GM21723 (cell line): Measurements from ENCODE around the gene DIAPH1.

Experiments used
- ATAC-seq: cut with Tn5 transposase; IDR thresholded peaks from one replicate; pipeline ENCODE4 v1.9.1; 2021; ENCODE audit warnings: mild to moderate bottlenecking, moderate library complexity; ENCODE audit not compliant: unreplicated experiment

DIAPH1 gene

DNA sequence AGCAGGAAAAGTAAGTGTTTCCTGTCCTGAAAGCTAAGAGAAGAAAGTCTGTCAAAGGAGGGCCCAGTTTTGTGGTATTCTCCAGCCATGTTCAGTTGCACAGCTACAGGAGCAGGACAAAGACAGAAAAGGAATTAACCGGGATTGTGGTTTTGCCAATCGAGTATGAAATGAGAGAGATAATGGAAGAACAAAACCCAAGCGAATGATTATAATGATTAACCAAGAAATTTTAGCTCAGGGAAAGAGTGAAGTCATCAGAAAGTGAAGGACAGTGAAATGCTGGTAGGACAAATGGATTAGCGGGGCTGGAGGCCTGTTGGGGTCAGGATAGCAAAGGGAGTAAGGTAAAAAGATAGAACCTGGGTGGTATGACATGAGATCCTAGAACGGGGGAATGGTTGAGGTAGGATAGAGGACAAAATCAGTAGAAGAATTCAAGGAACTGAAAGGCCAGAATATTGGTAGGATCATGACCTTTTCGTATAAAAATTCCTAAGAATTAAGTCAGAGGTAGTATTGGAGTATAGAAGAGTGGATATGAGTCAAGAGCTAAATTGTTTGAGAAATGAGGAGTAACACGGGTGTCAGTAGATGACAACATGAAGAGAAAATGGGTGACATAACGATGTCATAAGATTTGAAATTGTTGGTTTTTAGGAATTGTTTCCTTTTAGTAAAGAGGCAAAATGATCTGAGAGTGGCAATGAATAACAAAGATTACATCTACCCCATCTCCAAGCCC lies 52.8 kb downstream of the DIAPH1 start:
- ATAC-seq, result no peak

DNA sequence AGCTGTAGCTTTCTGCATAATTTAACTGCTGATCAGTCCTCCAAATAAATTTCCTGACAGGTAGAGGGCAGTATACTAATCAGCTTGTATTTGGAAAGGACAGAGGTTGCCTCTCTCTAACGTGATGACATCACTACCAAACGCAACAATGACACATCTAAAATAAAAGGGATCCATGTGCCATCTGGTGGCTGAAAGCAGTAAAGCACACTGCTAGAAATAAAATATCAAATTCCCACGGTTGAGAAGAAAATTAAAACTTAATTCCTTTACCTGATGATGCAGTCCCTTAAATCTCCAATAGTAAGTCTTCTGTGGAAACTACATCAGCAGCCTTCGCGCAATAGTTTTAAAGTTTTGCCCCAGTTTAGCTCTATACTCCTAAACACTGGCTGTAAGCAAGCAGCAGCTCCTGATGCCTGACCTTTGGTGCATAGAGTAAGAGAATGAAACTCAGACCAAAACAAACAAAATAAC lies 54.5 kb downstream of the DIAPH1 start:
- peak; percentile 96 for ATAC-seq

DNA sequence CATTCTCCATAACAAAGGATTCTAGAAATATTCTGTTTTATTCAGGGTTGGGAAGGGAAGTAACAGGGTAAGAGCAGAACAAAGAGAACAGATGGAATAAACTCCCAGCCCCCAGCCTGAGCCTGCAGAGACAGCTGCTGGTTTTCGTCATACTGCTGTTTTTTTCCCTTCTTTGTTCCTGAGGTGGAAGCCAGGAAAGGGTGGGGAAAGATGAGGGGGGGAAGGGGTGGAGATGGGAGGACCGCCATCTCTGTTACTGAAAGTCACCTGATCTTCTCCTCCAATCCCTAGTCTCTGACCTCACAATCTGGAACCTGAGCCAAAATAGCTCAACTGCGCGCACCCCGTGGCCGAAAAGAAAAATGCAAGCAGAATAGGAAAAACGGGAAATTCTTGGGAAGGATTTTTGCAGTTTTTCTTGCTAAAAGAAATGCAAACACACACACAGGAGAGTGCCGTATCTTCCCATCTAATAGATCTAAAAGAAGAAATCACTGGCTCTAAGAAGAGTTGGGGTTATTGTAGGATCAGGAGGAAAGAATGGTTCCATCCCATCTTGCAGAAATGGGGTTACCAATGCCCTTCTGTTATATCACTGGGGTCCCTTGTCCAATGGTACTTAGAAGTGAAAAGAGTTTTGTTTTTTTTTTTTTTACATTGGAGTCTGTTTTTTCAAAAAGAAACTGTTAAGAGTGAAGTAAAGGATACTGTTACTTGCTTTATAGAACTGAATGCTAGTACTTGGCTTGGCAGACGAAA lies 57.9 kb downstream of the DIAPH1 start:
- no peak for ATAC-seq

DNA sequence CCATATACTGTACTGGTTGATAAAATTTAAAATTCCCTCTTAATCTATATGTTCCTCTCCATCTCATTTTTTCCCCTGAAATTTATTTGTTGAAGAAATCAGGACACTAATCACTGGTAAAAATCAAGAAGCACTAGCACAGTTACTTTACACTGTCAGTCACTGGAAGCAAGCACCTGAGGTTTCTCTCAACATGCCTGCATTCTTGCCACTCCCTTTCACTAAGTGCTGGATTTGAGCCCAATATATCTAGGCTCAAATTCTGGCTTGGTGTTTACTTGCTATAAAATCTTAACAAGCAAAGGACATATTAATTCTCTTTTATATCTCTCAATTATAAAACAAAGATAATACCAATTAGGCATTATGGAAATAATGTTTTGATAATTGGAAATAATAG lies 58.6 kb downstream of the DIAPH1 start:
- no peak for ATAC-seq

DNA sequence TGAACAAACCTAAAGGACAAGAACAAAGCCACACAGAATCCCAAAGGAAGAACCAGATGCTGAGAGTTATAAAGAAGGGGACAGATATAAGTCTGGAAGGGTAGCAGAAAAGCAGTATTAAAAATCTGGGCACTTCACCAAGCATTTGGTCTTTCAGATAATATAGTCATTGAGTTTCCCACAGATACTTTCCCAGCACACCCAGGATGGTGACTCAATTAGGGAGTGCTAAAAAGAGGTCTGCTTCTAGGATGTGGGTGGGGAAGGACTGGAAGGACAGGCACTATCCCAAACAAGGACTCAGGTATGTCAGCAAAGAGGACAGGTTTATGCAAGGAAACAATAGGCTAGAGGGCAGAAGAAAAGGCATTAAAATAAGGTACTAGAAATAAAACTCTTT lies 59.3 kb downstream of the DIAPH1 start:
- ATAC-seq, result no peak

DNA sequence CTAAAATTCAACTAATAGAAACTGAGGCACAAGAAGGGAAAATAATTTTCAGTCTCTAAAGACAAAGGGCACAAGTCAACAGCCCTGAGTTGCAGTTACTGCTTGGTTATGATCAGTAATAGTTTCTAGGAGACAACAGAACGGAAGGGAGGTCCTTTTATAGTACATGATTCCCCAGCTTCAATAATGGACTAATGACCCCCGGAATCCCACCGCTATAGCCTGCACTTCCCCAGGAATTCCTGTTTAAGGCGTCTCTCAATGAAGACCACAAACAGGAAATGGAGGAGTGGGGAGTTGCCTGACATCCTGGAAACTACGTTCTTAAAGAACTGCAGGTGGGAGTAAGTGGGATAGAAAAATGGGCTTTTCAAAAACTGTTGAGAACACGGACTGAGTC lies 60.6 kb downstream of the DIAPH1 start:
- no peak for ATAC-seq

DNA sequence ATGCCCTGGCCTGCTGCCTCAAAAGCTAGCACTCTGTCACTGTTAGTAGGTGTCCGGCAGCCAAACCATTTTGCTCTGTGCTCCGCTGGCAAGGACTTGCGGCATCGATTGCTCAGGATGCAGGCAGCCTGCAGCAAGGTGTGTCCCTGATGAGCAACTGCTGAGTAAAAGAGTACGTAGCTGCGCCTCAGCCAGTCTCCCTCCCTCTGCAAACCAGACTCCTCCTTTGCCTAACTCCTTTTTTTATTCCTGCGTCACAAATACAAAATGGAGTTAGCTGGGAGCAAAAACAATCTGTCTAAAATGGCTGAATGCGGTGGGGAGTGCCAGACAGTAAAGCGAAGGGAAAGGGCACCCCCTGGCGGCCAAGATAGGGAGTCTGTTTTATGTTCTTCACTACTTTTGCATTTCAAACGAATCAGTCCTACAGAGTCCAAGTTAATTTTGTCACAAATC lies 61.1 kb downstream of the DIAPH1 start:
- no peak for ATAC-seq

DNA sequence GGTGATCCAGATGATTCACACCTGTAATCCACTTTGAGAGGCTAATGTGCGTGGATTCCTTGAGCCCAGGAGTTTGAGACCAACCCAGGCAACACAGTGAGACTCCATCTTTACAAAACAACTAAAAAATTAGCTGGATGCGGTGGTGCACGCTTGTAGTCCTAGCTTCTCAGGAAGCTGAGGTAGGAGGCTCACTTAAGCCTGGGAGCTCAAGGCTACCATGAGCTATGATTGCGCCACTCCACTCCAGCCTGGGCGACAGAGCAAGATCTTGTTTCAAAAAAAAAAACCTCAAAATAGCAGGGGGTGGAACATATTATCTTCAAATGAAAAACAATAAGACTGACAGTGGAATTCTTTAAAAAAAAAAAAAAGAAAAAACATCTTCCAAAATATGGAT lies 70.9 kb downstream of the DIAPH1 start:
- ATAC-seq, result no peak

DNA sequence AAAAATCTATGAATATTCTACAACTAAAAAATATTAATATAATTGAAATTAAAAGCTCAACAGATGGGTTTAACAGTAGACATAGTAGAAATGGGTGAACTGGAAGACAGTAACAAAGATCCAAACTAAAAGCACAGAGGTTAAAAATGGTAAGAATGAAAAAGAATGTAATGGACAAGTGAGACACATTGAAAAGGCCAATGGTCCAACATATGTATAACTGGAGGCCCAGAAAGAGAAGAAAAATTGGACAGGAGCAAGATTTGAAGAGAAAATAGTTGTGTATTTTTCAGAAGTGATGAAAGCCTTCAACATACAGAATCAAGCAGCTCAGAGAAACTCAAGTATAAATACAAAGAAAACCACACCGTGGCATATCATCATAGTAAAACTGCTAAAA lies 71.3 kb downstream of the DIAPH1 start:
- no peak for ATAC-seq

DNA sequence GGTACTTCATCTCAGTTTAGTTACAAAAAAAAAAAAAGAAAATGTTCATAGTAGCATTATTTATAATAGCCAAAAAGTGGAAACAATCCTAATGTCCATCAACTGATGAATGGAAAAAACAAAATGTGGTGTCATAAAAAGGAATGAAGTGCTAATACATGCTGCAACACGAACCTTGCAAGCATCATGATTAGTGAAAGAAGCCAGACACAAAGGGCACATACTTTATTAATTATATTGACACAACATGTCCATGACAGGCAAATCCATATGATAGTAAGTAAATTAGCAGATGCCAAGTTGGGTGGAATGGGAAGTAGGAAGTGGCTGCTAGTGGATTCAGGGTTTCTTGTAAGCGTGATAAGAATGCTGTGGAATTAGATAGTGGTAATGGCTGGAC lies 75.7 kb downstream of the DIAPH1 start:
- ATAC-seq, result no peak

DNA sequence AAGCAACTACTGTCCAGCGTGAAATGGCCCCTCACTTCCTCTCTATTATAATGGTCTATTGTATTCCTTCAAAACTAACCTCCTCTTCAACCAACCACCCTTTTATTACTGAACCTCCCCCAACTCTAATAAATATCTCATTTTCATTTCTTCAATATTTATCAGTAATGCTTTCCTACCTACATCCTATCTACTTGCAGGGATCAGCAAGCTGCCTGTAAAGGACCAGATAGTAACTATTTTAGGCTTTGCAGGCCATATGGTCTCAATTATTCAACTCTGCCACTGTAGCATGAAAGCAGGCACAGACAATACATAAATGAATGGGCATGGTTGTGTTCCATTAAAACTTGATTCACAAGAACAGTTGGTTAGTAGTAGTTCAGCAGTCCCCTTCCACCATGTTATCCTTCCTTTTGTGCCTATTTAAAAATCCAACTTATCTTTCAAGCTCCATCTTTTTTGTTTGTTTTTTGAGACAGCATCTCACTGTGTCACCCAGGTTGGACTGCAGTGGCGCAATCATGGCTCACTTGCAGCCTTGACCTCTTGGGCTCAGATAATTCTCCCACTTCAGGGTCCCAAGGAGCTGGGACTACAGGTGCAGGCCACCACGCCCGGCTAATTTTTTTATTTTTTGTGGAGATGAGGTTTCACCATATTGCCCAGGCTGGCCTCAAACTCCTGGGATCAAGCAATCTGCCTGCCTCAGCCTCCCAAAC lies 84.1 kb downstream of the DIAPH1 start:
- ATAC-seq, result no peak

DNA sequence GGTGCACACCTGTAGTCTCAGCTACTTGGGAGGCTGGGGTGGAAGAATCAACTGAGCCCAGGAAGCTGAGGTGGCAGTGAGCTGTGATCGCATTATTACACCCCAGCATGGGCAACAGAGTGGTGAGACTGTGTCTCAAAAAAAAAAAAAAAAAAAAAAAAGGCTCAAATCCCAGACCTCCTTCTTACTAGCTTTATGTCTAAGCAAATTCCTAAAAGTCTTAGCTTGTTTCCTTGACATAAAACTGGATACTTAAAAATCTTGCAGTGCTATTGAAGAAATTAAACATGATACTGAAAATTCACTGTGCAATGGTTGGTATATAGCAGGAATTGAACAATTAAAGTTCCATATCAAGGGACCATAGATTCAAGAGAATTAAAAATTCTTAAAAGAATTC lies 84.9 kb downstream of the DIAPH1 start:
- no peak for ATAC-seq

DNA sequence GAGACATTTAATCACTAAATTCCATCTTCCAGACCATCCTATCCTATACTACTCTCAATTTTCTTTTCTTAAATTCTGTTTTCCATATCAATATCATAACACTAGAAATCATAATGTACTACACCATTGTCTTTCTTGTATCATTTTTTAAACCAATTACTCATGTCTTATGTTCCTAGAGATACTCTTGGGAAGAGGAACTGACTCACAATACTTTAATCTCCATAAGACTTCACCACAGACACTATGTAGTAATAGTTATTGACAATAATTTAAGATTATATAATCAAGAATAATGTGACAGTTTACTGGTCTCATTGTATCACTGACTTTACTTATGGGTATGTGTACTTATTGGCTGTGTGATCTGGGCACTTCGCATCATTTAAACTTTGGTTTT lies 86.1 kb downstream of the DIAPH1 start:
- ATAC-seq, result no peak

DNA sequence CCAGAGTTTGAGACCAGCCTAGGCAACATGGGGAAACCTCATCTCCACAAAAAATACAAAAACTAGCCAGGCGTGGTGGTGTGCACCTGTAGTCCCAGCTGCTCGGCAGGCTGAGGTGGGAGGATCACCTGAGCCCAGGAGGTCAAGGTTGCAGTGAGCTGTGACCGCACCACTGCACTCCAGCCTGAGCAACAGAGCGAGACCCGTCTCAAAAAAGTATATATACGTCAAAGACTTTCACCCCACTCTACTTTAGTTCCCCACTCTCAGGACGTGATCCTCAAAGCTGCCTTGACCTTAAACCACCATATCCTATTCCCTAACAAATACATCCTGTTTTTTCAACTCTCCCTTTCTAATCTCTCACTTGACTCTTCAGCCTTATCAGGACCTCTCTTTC lies 88.9 kb downstream of the DIAPH1 start:
- ATAC-seq, result peak; percentile 49

DNA sequence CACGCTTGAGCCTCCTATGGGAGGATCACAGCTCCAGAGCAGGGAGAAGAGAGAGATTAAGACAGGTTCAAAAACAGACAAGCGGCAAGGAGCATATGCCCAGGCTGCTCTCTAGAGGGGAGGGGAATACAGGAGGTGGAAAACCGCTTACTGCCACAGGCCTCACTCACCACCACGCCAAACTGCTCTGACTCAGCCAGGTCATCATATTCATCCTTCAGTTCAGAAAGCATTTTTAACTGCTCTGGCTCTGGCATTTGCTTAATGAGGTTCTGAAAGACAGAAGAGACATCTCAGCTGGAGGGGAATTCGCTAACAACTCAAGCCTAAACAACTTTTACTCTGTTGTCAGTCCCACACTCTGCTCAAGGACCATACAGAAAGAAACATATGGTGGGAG lies 89.8 kb downstream of the DIAPH1 start:
- ATAC-seq, result peak; percentile 53

DNA sequence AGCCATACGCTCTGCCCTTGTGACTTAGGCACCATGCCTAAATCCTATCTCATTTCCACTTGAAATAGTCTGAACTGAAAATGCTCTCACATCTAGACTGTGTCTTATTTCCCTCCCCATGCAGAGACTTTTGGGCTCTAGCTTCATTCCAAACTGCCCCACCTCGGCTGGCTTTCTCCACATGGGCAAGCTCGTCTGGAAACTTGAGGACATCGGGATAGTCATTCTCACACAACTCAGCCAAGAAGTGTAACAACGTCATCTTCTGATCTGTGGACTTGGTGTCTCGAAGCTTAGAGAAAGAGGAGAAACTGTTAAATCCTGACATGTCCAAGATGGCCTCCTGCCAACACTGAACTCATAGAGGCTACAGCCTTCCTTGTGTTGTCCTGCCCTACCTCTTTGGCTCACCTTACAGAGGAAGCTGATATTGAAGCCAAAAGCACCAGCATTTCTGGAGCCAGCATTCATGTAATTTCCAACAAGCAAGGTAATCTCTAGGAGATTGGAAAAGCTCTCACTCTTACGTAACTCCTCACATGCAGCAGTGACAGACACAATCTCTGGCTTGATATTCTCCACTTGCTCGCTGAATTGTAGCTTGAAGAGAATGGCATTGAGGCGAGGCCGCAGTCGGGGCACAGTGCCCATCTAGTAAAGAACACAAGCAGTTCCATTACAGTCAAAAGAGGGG lies 90.4 kb downstream of the DIAPH1 start:
- no peak for ATAC-seq

DNA sequence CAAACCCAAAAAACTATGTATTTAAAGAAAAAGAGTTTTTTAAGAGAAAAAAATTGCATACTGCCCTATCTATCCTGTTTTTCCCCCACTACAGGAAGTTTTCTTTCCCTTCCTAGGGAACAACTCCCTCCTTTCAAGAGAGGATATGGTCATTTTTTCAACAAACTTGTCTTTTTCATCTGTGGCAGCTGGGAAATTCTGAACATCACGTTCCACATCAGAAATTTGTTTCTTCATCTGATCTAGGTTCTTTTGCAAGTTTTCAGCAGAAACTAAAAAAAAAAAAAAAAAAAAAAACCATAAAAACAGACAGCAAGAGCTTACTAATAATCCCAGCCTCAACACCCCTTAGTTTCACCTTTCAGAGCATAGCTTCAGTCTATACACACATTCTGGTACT lies 91.4 kb downstream of the DIAPH1 start:
- no peak for ATAC-seq

DNA sequence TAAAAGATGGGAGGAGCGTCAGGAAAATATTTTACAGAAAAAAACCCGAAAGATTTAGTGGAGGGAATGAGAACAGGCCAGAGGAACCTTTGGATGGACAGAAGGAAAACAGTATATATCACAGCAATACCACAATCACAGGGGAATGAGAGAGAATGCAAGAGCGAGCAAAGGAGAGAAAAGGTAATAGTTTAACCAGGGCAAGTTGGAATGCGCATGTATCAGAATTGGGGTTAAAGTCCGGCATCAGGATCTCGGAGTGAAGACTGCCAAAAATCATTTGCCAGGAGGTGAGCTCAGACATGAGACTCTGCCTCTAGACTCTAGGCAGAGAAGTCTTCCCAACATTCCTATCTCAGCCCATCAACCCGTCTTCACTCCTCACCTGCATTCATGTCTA lies 93.1 kb downstream of the DIAPH1 start:
- no peak for ATAC-seq

DNA sequence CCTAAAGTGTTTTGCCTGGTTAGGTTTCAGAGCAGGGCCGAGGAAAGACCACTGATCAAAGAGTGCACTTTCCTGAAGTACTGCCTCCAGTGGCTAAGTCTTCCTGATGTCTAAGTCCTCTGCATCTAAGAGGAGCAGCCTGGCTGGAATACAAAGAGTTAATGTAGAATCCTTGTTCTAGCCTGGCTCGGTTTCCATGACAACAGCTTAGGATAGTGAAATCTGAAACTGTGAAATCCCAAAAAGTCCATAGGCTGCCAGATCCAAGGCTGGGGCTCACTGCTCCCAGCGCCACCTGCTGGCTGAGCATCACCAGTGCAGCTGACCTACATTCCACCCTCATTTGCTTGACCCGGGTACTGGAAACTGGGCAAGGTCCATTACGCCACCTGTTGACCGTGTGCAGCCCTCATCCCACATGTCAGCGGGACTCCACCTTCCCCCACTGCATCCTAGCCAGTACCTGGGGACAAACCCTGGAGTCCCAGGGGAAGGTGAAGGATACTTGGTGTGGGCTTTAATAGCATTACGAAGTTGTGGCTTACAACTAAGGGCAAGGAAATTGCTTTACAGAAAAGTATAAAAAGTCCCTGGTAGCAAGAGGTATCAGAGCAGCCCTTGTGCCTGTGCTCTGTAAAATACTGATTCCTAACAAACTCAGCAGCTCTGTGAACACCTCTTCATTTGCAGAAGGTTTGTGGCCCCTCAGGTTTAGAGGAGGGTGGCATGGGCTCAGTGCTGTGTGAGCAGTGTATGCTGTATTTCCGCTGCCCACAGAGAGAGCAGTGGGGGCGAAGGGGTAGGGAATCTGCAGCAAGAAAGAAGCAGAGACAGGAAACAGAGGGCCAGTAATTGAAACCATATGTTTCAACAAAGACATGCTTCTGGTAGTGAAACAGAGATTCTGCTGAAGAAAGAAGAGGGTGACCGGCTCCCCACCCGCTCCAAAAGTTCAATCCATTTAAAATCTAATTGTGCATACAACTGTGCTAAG lies 93.9 kb downstream of the DIAPH1 start:
- ATAC-seq, result peak; percentile 67

DNA sequence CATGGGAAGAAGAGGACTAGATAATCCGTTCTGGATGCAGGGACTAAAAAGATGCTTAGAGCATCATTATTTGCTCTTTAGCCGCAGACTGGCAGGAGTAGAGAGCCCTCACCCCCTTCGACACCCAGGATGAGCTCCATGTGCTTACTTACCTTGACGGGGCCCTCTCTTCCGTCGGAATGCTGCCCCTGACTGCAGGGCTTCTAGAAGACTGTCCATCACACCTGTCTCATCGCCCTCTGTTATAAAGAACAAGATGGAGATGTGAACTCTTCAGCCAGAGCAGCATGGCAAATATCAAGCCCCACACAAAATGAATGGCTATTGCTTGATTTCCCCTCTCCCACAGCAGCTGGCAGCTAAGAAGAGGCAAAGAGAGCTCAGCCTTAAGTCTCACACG lies 94.8 kb downstream of the DIAPH1 start:
- ATAC-seq, result no peak
